Heart left ventricle (tissue), 16 donors: ENCODE data around the gene WNT3A. TPM values are rescaled to one million over a fixed set of nuclear protein-coding genes. Genes with fewer than 3 reads are reported as not detected.

Experiments
- ATAC-seq, 4 donors: fragments of 200-7000 bp; cut with Tn5 transposase; one replicate each; pipeline ENCODE4 v1.9.1; 2020 to 2022; ENCODE audit warnings: moderate library complexity in 4 of 4, mild to moderate bottlenecking in 3 of 4, moderate number of reproducible peaks in 1 of 4
- DNase-seq, 5 donors: peaks; one replicate each; pipeline ENCODE4 v3.0.0-alpha.2; 2020
- H3K27ac ChIP-seq, 12 donors: fragments of 200-600 bp; sonication (generic) in 4 of 12; one replicate each; pipeline versions ENCODE4 v1.5.0 to v1.8.0; 2016 to 2022; ENCODE audit warnings: mild to moderate bottlenecking in 2 of 12
- H3K27me3 ChIP-seq, 9 donors: fragments of 200-600 bp; sonication (generic) in 2 of 9; one replicate each; pipeline versions ENCODE4 v1.5.1 to v1.8.0; 2016 to 2022; ENCODE audit warnings: mild to moderate bottlenecking in 3 of 9
- H3K36me3 ChIP-seq, 9 donors: fragments of 200-600 bp; sonication (generic) in 2 of 9; one replicate each; pipeline versions ENCODE4 v1.5.0 to v1.8.0; 2018 to 2022; ENCODE audit warnings: mild to moderate bottlenecking in 2 of 9
- H3K4me1 ChIP-seq, 12 donors: fragments of 200-600 bp; sonication (generic) in 4 of 12; one replicate each; pipeline versions ENCODE4 v1.5.0 to v1.8.0; 2016 to 2022; ENCODE audit warnings: mild to moderate bottlenecking in 3 of 12
- H3K4me3 ChIP-seq, 12 donors: fragments of 200-600 bp; sonication (generic) in 4 of 12; one replicate each; pipeline versions ENCODE4 v1.5.0 to v1.8.0; 2017 to 2022; ENCODE audit warnings: mild to moderate bottlenecking in 9 of 12, moderate library complexity in 4 of 12
- H3K9me3 ChIP-seq, 12 donors: fragments of 200-600 bp; sonication (generic) in 4 of 12; one replicate each; pipeline versions ENCODE4 v1.5.0 to v1.8.0; 2016 to 2022; ENCODE audit warnings: mild to moderate bottlenecking in 1 of 12
- POLR2A ChIP-seq, 2 donors: fragments of 450-650 bp; IDR thresholded peaks; one replicate each; pipeline ENCODE4 v1.6.1; 2017; ENCODE audit warnings: antibody characterized with exemption in 2 of 2, mild to moderate bottlenecking in 2 of 2, moderate library complexity in 2 of 2
- WGBS, 4 donors: extraction: QIAGEN DNeasy Blood & Tissue Kit in 2 of 4; methylation state at CpG; one replicate each; pipeline versions ENCODE4 v1.1.5 to v1.1.7; 2013 to 2018; 5-methylcytosine and 5-hydroxymethylcytosine counted together
- intact Hi-C, 10 donors: fragments of 100-400 bp; cut with DNase I; formaldehyde crosslinking; loops; one replicate each; pipeline versions ENCODE4 v1.11.1 to v1.14.2; 2022
- polyA plus RNA-seq, 2 donors: library from polyadenylated mRNA; stranded (reverse); fragments of 200-250 nt; gene quantifications; one replicate each; pipeline ENCODE4 v1.2.3, GENCODE V29; 2013
- total RNA-seq, 9 donors: library from RNA; depleted of rRNA in 2 of 9; stranded (reverse); fragments of >200 nt in 2 of 9; fragmentation: NEBNext Ultra II Directional in 3 of 9; extraction: Animal tissue kit (Norgen Biotek cat#: 25700) in 3 of 9; gene quantifications; one replicate each; pipeline versions ENCODE4 v1.1.0 to v1.2.4, GENCODE V29; 2016 to 2023
- TF ChIP-seq, protein P1 (sequence below), 12 donors: fragments of 200-600 bp; sonication (generic) in 4 of 12; IDR thresholded peaks; one replicate each; pipeline versions ENCODE4 v1.5.0 to v1.8.0; 2018 to 2022; ENCODE audit warnings: antibody characterized with exemption in 12 of 12, mild to moderate bottlenecking in 5 of 12
- donor health status: ischemic (EF 13 %, LVEDD 7.1; RV severe dilation, severe dysfunction).
- donor health status: healthy with polysubstance abuse.
- donor health status: DM: no; HTN: yes; CAD: no.
- donor health status: DM: no; HTN: no; CAD: no.
- donor health status: ischemic (EF 25% LVEDD 6.9; RV normal size, moderate dysfunction).
- donor health status: ischemic (EF 25% LVEDD 5.7; RV mildly dilated, moderate dysfunction).
- donor health status: healthy.
- donor health status: DM: yes; HTN: yes; CAD: no.
- donor health status: ischemic (EF 35%, LVEDD 5.7; RV mildly dilated, moderate dysfunction).
- donor health status: nonischemic (EF 11% LVEDD 7.7; RV severe dilation, severe dysfunction).
- donor health status: DM: yes; HTN: yes; CAD: no.
- donor health status: PGD.
- donor health status: ischemic (EF 29% LVEDD 5.4; RV normal size, mild dysfunction).
- donor health status: nonischemic (EF 23%, LVEDD 6.1; RV moderate dilation, normal function).

The WNT3A gene
- total and polyA plus RNA-seq, 11 donors: not detected

DNA sequence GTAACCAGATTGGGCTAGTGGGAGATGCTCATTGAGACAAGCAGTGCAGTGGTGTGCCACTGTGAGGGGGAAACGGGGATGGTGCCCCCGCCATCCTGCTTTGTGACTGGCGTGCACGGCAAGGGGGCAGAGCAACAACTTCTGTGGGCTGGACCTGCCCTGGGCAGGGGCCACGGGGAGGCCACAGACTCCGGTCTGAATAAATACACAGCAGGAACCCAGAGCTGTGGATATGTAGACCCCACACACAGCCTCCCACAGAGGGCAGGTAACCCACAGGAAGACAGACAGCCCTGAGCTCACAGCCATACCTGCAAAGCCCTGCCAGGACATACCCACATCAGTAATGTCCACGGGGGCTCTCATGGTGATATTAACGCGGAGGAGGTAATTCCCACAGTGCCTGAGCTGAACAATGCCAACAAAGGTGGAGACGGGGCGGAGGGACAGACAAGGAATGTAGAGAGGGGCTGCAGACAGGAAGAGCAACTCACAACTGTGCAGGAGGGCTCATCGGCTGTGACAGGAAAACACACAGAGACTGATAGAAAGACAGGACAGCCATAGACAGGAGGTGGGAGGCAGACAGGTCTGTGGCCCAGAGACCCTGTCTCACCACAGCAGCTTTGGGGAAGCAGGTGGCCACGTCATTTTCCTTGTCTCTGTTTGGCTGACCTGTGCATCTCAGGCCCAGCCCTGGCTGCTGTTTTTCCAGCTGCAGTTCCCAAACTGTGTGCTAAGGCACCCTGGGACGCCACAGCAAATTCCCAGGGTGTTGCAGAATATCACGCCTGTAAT is 4.9 kb upstream of the WNT3A start:
- DNase-seq (no peak), ATAC-seq (no peak)
- Histone ChIP-seq H3K27me3 (peaks cover 19 to 52% (median 38%) of the 10 kb centered on the region in 9 donors), H3K27ac (no peak overlapping the region), H3K9me3 (peaks cover 0 to 18% (median 8%) of the 10 kb centered on the region in 12 donors), H3K4me1 (peaks cover 0 to 6% (median 0%) of the 10 kb centered on the region in 12 donors), H3K36me3 (no peaks in the 10 kb centered on the region), H3K4me3 (no peak overlapping the region)
- TF ChIP-seq, protein P1, sequence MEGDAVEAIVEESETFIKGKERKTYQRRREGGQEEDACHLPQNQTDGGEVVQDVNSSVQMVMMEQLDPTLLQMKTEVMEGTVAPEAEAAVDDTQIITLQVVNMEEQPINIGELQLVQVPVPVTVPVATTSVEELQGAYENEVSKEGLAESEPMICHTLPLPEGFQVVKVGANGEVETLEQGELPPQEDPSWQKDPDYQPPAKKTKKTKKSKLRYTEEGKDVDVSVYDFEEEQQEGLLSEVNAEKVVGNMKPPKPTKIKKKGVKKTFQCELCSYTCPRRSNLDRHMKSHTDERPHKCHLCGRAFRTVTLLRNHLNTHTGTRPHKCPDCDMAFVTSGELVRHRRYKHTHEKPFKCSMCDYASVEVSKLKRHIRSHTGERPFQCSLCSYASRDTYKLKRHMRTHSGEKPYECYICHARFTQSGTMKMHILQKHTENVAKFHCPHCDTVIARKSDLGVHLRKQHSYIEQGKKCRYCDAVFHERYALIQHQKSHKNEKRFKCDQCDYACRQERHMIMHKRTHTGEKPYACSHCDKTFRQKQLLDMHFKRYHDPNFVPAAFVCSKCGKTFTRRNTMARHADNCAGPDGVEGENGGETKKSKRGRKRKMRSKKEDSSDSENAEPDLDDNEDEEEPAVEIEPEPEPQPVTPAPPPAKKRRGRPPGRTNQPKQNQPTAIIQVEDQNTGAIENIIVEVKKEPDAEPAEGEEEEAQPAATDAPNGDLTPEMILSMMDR (IDR thresholded peaks at IDR 0.05): no peak
- TF ChIP-seq POLR2A (IDR thresholded peaks at IDR 0.05): no peak
- intact Hi-C loops: loop anchor here in 1 of 10 donors (5.0 kb wide), 1 partner anchor 75 kb away; no protein-coding TSS in a partner anchor
- 67 to 75% (median 71%) methylated on average over 15 of the region's 15 CpGs for WGBS, 4 donors

DNA sequence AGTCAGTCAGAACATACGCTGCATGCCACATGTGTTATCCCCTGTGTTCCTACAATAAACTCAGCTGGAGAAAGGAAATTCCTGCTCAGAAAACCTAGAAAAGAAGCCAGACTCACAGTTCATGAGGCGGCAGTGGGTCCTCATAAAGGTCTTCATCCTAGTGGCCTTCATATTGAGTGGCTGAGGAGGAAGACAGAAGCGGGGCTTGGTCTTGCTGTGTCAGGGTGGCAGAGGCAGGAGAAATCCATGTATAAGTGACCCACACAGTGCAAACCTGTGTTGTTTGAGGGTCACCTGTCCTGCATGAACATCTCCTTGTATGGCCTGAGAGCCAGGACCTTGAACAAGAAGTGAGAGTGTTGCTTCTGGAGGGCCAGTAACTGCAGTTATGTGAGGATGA is 4.0 kb upstream of the WNT3A start:
- no peak for TF ChIP-seq POLR2A (IDR thresholded peaks at IDR 0.05)
- TF ChIP-seq, protein P1 (IDR thresholded peaks at IDR 0.05): no peak
- no peak for DNase-seq
- 84 to 90% (median 87%) methylated on average over 3 of the region's 3 CpGs for WGBS, 4 donors
- Histone ChIP-seq H3K36me3 (no peaks in the 10 kb centered on the region), H3K4me1 (peaks cover 0 to 15% (median 0%) of the 10 kb centered on the region in 12 donors), H3K27ac (no peak overlapping the region), H3K27me3 (peaks cover 28 to 61% (median 47%) of the 10 kb centered on the region in 9 donors), H3K9me3 (peaks cover 0 to 9% (median 1%) of the 10 kb centered on the region in 12 donors), H3K4me3 (no peak overlapping the region)
- intact Hi-C loops: loop anchor here in 1 of 10 donors (5.0 kb wide), 1 partner anchor 75 kb away; no protein-coding TSS in a partner anchor
- no peak for ATAC-seq

DNA sequence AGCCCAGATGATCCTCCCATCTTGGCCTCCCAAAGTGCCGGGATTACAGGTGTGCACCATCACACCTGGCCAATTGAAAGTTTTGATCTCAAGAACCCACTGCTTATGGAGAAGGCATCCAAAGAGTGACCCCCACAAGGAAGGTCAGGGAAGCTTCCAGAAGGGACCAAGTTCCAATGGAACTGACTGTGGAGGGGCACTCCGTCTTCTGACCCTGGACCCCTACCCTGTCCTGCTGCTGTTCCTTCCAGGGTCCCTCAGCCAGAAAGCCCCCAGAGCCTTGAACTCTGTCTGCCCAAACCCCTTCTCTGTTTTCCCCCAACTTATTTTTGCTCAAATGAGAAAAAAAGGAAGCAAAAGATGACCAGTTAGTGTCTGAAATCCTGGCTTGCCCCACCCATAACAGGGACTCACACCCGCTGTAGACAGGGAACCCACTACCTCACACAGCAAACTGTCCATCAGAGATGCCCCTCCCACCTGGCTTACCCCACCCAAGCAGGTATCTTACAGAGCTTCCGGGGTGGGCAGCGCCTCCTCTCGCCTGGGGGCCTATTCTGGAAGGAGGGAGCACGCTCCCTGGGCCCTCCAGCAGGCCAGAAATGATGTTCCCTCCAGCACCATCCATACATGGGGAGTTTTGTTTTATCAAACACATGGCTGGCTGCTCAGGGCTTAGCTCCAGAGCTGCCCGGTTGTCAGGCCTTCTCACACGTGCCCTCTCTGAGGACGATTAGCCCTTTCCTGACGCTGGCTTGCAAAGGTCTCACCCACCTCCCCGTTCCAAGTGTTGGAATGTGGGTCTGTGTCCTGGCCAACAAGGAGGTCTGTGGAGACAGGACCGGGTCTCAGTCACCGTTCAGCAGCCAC is 3.1 kb upstream of the WNT3A start:
- Histone ChIP-seq H3K4me3 (no peak overlapping the region), H3K4me1 (peaks cover 0 to 16% (median 0%) of the 10 kb centered on the region in 12 donors), H3K36me3 (no peaks in the 10 kb centered on the region), H3K27ac (no peak overlapping the region), H3K27me3 (peaks cover 36 to 70% (median 56%) of the 10 kb centered on the region in 9 donors), H3K9me3 (peaks cover 0 to under 1% (median 0%) of the 10 kb centered on the region in 12 donors)
- TF ChIP-seq, protein P1 (IDR thresholded peaks at IDR 0.05): no peak
- TF ChIP-seq POLR2A (IDR thresholded peaks at IDR 0.05): no peak
- DNase-seq (no peak), ATAC-seq (no peak)
- WGBS, 4 donors: 41 to 56% (median 47%) methylated on average over 12 to 14 of the region's 14 CpGs
- intact Hi-C loops: loop anchor here in 1 of 10 donors (5.0 kb wide), 1 partner anchor 74 kb away; no protein-coding TSS in a partner anchor
